NCI-H1436 treated with DMSO at 0.1 percent for 48 hours (cell line): ENCODE results near the gene DDAH1.

Source experiments
- DNase-seq: peaks from one replicate; lab custom pipeline; 2025; lab: John Stamatoyannopoulos, UW

DDAH1 gene

DNA sequence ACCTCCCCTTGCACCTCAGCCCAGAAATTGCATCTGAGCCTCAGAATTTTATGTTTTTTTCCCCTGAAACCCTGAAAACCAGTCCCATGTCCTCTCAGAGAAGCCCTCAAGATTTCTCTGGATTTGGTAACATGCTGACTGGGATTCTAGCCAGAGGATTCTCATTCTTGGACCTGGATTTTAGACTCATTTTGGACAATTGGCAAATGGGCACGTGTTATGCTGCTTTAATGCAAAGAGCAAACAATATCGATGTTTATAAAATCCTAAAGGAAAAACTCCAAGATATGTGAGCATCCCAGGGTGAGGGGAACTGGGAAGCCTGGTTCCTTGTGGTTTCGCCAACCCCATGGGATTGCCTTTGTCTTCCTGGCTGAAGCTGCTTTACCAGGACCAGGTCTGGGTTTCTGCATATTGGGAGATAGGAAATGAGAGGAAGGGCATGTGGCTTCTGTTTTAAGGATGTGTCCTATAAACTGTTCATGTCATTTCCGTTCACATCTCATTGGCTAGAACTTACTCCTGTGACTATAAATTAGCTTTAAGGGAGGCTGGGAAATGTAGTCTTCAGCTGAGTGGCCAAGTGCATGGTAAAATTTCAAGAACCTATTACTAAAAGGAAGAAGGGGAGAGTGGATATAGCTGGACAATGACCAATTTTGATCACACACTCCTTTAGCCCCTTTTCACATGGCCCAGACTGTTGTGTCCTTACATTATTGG, 161.4 kb downstream of the DDAH1 start:
- DNase-seq = no peak

DNA sequence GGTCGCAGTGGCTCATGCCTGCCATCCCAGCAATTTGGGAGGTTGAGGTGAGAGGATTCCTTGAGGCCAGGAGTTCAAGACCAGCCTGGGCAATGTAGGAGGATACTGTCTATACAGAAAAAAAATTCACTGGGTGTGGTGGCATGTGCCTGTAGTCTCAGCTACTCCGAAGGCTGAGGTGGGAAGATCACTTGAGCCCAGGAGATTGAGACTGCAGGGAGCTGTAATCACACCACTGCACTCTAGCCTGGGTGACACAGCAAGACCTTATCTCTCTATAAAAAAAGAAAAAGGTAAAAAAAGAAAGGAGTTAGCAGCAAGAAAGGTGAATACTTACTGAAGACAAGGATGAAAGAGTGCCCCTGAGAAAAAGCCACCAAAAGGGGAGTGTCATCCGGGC, 164.8 kb downstream of the DDAH1 start:
- no peak for DNase-seq

DNA sequence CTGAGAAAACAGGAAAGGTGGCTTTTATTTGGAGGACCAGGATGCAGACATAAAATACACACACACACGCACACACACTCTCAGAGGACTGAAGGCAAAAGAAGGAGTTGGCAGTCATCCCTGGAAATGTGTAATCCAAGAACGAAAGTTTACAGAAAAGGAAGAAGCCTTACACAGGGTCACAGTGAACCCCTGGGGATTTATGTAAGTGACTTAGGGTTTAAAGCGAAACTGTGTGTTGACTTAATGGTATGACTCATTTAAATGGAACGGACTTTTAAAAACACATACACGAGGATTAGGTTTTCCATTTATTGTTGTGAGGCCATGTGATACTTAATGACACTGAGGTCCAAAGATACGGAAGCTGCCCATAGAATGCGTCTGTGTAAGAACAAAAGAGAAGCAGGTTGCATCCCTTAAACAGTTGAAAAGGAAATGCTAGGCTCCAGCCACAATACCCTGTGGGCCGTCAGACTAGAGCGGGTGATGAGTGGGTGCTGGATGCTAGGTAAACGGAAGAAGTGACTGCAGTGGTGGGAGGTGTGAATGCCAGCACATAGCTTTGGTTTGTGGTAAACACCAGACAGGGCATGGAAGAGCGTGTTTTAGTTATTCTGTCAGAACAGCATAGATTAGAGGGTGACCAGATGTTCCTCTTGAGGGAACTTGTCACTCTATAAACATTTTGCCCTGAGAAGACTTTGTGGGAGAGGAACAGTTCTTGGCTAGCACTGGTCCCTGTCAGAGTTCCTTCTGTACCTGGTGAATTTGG, 166.9 kb downstream of the DDAH1 start:
- DNase-seq = no peak

DNA sequence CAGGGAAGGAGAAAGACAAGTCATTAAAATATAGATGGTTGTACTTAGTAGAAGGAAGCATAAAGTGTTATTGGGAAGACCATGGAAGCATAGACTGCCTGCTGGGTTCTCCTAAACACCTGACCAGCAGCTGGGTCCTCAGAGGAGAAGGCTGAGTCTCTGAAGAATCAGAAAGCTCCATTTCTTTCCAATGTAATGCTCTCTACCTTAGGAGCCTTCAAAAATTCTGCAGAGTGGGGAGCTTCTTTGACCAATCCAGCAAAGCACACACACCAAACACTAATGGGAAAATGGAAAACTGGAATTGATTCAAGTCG, 167.5 kb downstream of the DDAH1 start:
- no peak for DNase-seq

DNA sequence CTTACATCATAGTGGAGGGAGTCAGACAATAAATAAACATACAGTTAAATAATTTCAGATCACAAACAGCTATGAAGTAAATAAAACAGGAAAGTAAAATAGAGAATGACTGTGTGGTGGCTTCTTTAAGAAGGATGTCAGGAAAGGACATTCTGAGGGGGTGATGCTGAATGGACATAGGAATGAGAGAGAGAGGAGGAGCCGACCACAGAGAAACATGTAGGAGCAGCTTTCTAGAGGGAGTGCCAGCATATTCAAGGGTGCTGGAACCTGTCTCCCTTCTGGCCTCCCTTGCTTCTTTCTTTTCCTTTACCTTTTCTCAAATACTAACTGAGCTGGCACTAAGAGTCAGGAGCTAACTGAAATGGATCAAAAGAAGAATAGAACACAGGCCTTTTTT, 168.0 kb downstream of the DDAH1 start:
- DNase-seq = no peak

DNA sequence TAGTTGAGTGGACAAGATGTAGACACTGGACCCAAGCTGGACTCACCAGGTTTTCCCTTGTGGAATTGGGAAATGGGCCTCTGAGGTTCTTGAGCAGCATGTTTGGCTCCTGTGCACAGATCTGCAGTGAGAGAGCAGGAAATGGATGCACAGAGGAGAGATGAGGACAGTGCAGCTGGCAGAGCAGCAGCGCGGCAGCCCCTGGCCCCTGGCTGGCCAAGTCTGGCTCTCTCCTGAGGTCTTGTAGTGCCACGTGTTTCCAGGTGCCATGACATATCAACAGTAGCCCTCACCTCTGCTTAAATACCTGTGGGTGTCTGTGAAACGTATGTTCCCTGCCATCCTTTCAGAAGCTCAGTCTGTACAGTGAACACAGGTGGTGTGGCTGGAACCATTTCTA, 169.3 kb downstream of the DDAH1 start:
- no peak for DNase-seq

DNA sequence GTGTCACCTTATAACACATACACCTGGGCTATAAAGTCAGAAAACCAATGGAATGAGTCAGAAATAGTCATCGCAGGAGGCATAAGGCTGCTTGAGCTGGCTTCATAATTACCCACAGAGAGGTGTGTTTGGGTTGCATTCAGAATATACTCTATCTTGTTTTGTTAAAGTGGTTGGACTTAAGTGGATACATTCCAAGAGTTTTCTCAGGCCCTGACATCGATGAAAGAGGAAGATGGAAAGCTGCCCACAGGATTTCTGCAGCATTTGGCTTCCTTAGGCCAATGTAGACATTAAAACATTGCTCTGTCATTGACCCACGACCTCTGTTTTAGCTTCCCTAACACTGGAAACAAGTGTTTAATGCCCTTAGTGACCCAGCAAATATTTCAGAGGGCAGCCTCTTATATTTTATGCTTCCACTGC, 169.9 kb downstream of the DDAH1 start:
- no peak for DNase-seq

DNA sequence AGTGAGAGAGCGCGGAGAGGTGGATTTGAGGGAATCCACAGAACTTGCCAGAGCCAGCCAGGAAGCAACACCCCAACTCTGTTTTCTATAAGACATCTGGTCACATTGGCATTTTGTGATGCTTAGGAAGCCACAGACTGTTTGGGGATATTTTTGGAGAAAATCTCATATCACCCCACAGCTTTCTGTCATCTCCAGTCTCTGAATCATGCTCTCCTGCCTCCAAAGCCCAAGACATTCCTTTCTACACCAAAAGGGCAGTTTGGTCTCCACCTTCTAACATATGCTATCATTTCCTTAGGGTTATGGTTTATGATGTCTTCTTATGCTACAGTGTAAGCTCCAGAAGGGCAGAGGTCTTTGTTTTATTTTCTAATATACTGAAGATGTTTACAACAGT, 174.1 kb downstream of the DDAH1 start:
- DNase-seq = no peak

DNA sequence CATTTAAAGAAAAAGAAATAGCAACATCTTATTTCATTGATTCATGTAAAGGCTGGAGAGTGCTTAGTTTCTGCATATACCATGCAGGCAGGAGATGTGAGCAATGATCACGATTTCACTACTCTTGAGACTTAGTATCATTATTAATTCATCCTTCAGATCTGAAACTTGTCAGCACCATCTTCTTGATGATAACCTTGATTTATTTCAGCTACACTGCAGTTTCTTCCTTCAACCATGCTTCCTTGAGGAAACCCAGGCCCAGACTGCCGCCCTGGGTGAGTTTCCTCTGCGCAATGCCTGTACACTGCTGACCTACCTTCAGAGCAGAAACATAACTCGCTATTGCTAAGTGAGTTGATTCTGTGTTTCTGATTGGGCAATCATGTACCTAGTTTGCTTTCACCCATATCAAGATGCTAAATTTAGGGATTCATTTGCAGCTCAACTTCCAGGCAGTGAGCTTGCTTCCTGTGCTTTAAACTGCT, 175.1 kb downstream of the DDAH1 start:
- DNase-seq = no peak

DNA sequence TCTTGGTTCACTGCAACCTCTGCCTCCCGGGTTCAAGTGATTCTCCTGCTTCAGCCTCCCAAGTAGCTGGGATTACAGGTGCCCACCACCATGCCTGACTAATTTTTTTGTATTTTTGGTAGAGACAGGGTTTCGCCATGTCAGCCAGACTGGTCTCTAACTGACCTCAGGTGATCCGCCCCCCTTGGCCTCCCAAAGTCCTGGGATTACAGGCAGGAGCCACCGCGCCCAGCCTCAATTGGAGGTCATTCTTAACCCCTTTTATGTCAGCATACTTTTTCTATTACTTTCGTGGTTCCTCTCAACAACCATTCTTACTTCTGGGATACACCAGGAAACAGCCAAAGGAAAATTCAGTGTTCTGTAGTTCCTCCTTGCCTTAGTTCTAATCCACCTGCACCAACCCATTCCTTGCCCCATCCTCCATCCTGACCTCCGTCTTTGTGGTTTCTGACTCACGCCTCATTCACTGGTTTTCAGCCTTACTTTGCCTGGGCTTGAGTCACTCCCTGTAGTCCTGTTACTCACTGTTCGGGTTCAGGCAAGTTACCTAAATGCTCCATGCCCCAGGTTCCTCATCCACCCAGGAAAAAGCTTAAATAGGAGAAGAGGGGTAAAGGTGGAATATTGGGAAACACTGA, 175.6 kb downstream of the DDAH1 start:
- DNase-seq = no peak

DNA sequence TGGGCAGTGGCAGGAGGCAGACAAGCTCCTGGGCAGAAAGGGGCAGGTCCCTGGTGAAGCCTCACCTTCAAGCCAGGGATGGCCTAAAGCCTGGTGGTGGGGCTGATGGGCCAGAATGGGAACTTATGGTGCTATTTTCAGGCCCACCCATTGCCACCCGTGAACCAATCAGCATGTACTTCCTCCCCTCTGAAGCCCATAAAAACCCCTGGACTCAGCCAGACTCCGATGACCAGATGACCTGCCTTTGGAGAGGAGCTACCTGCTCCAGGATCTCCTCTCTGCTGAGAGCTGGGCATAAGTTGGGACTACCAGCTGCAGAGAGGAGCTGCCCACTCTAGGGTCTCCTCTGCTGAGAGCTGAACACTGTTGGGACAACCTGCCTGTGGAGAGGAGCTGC, 180.8 kb downstream of the DDAH1 start:
- DNase-seq = no peak

DNA sequence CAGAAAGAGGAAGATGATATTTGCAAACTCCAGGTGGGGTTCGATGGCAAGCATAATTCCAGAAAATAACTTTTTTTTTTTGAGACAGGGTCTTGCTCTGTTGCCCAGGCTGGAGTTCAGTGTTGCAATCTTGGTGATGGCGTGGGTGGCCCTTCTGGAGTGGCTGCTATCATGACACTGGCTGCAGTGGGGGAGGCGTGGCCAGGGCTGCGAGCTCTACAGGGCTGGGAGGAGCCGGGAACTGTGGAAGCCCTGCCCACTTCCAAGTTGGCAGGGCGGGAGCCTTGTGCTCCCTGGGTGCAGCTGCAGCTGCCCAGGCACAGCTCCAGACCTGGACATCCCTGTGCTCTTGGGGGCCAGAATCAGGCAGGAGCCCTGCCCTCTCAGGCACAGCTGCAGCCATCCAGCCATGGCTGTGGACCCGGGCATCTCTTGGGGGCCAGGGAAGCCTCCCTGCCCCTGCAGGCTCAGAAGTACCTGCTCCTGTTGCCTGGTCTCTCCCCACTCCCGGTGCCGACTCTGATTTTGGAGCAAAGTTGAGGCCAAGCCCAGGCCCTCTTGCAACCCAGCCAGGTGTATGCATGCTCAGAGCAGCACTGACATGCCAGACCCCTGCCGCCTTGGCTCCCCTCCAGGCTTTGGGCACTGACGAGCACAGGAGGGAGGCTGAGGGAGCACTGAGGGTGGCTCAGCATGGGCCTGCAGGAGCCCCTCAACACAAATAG, 181.3 kb downstream of the DDAH1 start:
- no peak for DNase-seq

DNA sequence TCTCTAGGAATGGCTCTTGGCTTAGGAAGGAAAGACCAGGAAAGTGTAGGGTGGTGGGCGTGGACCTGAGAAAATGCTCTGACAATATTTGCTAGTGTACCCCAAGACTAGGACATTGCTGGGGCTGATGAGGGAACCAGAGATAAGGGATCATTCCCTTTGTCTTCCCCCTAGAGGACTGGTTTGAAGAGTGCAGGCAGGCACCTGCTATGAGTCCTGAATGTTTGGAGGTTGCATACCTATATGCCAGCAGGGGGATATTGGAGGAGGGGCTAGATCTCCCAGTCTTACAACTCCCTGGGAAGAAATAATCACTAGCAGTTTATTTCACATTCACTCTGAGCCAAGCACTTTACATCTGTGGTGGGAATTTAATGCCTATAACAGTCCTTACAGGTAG, 182.5 kb downstream of the DDAH1 start:
- DNase-seq = no peak

DNA sequence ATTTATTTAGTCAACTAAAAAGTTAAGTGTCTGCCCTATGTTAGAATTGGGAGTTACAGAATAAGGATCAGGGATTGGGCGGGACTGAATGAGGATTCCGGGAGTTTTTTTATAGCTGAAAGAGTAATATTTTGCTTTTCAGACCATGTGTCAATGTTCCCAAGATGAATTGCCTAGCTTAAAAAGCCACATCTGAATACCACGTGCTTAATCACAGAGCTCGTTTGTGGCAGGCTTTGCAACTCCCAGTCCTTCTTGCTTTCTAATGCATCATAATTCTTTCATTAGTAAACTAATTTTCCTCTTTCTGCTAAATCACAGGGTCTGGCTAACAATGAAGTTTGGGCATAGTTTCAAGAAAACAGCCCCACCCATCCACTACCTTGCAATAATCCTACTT, 184.3 kb downstream of the DDAH1 start:
- DNase-seq = no peak

DNA sequence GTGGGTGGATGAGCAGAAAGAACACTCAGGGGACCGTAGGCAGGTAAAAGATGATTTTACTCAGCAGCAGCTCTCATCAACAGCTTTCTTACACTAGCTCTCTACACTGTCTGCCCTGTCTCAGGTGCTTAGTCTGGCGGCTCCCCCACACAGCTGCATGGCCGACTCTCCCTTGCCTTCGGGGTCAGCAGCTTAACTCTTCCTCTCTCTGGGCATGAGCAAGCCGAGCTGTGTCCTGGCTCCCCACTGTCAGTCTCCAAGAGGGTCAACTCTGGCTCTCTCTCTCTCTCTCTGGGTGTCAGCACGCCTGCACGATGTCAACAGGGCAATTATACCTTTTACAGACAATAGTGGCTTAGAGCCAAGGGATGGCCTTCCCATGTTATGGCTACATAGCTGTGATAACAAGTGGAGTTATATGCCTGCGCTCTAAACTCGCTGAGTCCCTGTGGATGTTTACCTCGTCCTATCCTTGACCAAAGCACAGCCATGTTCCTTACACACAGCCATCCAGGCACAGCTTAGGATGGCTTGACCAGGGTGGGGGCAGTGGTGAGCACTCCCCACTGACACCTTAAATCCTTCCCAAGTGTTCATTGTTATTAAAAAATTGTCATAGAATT, 185.4 kb downstream of the DDAH1 start:
- DNase-seq = no peak

DNA sequence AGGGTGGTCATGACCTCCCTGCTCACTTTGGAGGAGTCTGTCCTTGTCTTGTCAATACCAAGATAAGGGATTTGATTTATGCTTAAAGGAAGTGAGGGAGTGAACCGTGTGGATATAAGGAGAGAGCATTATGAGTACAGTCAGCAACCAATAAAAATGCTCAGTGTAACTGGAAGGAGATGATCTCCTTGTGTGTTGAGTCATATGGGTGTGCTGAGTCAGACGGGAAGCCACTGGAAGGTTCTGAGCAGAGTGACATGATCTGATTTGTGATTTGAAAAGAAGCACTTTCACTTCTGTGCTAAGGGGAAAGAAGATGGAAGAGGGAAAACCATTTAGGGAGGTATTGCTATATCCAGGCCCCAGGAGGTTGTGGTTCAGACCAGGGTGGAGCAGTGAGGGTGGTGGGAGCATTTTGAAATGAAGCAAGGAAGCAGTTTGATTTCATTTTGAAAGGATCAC, 186.1 kb downstream of the DDAH1 start:
- DNase-seq = no peak

DNA sequence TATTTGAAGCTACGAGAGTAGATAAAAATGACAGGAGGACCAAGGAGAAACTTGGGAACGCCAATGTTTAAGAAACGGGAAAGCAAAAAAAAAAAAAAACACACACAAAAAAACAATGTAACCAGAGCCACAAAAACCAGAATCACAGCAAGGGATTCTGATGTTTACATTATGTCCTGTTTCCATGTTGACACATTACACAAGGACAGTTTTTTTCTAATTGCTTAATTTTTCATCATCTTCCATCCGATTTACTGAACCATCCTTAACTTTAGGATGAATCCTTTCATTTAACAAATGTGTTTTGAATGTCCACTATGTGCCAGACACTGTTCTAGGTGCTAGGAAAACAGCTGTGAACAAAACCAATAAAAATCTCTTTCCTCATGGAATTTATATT, 187.2 kb downstream of the DDAH1 start:
- DNase-seq = no peak

DNA sequence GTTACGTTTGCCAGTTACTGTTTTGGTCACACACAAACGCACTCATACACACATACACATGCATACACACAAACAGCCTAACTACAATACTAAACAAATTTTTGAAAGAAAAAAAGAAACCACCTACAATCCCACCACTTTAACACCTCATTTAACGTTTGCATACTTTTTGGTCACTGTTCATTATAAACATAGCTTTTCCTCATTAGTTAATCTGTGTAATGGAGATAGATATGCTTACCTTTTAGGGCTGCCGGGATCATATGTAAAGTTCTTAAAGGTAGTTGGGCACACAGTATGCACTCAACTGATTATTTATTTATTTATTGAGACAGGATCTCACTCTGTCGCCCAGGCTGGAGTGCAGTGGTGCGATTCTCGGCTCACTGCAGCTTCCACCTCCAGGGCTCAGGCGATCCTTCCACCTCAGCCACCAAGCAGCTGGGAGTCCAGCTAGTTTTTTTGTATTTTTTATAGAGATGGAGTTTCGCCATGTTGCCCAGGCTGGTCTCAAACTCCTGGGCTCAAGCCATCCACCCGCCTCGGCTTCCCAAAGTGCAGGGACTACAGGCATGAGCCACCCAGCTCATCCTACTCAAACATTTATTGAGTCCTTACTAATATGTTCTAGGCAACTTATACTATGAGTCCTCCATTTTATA, 187.8 kb downstream of the DDAH1 start:
- no peak for DNase-seq

DNA sequence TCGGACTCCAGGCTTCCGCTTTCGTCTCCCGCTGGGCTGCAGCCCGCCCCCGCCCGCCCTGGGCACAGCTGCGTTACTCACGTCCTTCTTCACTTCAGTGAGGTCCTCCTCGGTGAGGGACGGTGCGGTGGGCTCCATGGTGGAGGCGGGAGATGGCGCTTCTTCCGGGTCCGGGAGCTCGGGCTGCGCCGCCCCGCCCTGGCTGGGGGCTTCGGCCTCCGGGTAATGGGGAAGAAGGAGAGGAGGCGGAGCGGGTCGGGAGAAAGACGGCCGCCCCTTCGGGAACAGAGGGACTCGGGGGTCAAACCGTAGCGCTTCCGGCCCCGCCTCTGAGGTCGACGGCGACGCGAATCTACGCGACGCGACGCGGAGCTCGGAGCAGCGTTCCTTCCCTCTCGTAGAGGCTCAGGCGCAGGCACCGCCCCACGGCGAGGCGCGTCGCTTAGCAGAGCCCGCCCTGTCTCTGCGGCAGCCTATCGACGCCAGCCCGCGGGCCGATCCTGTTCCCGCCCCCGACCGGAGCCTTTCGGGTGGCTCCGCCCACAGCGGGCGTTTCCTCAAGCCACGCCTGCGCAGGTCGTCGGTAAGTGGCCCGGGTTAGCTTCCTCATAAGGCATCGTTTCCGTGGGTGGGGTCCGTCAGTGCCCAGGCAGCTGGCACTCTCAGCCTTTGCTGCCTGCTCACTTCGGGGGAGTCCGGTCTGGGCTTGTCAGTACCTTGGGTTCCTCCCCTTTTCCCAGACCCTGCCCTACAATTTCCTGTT, 188.6 kb downstream of the DDAH1 start, which contains the start of gene BCL10:
BCL10 (minus strand) TSS at position 418 of the 763 bp plus-strand sequence; CDS start at position 138, 280 bp downstream.
- peak; percentile 97 for DNase-seq

DNA sequence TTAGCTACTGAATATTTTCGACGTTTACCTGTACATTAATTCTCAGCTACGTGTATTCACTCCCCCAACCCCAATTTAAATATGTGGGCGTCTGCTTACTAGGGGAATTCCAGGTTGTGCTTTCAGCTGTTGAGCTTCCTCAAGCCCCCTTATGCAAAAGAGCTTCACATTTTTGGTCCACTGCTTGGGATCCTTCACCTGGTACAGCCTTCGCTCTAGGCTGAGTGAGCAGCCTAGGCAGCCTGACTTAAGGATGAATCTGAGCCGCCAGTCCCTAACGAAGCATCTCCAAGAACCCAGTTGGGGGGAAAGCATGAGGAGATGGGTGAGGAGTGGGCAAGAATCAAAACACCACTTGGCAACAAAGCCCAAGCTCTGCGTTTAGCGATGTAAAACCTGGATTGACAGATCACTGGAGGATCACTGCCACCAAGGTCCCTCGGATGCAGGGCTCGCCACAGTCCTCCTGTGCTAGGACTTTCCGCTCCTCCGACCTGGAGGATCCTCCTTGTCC, 189.2 kb downstream of the DDAH1 start:
- DNase-seq = no peak
